Endothelial cell of umbilical vein (primary cell): ENCODE results near the gene CALCOCO2.

Experiments
- POLR2A ChIP-seq: IDR thresholded peaks from 2 replicates; pipeline ENCODE4 v1.6.1; 2012; ENCODE audit warnings: low read depth, mild to moderate bottlenecking, control low read depth, low read length
- POLR2AphosphoS5 ChIP-seq: IDR thresholded peaks from 2 replicates; pipeline ENCODE4 v1.6.1; 2012; ENCODE audit warnings: low read depth, mild to moderate bottlenecking, control low read depth, low read length, moderate library complexity; ENCODE audit not compliant: insufficient read depth
- TF ChIP-seq, protein P1 (sequence below), 2 donors: IDR thresholded peaks; 1 replicate in 1 of 2; 2 replicates in 1 of 2; pipeline ENCODE4 v1.5.1; 2011; ENCODE audit warnings: low read length in 2 of 2, mild to moderate bottlenecking in 2 of 2, moderate library complexity in 2 of 2, control low read depth in 1 of 2, inconsistent platforms in 1 of 2, low read depth in 1 of 2; ENCODE audit not compliant: insufficient read depth in 1 of 2; ENCODE audit errors: extremely low read depth in 1 of 2

DNA sequence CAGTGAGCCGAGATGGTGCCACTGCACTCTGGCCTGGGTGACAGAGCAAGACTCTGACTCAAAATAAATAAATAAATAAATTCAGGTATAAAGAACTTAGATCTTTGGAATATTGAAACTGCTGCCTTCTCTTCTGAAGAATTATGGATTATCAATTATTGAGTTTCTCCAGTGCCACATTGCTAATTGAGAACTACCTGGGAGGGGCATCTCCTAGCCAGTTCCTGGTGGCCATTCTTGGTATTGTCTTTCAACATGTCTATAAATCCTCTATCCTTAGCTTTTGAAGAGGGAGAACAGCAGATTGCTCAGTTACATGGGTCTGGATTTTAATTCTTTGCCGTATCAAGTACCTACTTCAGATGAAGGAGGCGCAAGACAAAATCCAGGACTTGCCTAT lies 29.2 kb downstream of the CALCOCO2 start:
- TF ChIP-seq, protein P1, sequence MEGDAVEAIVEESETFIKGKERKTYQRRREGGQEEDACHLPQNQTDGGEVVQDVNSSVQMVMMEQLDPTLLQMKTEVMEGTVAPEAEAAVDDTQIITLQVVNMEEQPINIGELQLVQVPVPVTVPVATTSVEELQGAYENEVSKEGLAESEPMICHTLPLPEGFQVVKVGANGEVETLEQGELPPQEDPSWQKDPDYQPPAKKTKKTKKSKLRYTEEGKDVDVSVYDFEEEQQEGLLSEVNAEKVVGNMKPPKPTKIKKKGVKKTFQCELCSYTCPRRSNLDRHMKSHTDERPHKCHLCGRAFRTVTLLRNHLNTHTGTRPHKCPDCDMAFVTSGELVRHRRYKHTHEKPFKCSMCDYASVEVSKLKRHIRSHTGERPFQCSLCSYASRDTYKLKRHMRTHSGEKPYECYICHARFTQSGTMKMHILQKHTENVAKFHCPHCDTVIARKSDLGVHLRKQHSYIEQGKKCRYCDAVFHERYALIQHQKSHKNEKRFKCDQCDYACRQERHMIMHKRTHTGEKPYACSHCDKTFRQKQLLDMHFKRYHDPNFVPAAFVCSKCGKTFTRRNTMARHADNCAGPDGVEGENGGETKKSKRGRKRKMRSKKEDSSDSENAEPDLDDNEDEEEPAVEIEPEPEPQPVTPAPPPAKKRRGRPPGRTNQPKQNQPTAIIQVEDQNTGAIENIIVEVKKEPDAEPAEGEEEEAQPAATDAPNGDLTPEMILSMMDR (IDR thresholded peaks at IDR 0.05; ENCODE audit: extremely low read depth in 1 of 2, insufficient read depth in 1 of 2, low read depth in 1 of 2, low read length in 2 of 2) = no peak
- no peak for TF ChIP-seq POLR2AphosphoS5
- no peak for TF ChIP-seq POLR2A
